GM19452 (cell line): ENCODE measurements around the gene CNIH1.
A peak's percentile ranks its signal among the peaks of the same experiment; 100 is the strongest.
"Not testable (repeated sequence)": the region's sequence is repeated elsewhere in the genome, so short reads cannot be mapped to it uniquely, and the experiment has no call there.

ENCODE experiments used
- ATAC-seq: cut with Tn5 transposase; IDR thresholded peaks from one replicate; pipeline ENCODE4 v1.9.1; 2021; ENCODE audit not compliant: unreplicated experiment

The CNIH1 gene

DNA sequence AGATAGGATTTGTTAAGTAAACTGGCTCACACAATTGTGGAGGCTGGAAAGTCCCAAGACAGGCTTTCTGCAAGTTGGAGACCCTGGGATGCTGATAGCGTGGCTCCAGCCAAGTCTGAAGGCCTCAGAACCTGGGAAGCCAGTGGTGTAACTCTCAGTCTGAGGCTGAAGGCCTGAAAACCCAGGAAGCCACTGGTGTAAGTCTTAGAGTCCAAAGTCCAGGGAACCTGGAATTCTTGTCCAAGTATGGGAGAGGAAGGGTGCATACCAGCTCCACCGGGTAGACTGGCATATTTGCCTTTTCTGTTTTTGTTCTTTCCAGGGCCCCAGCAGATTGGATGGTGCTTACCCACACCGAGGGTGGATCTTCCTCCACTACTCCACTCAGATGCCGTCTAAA lies 29.5 kb upstream of the CNIH1 start:
- ATAC-seq: no peak

GRCh38 chr14:54467280-54467679 lies 26.1 kb upstream of the CNIH1 start:
- ATAC-seq: no peak

DNA sequence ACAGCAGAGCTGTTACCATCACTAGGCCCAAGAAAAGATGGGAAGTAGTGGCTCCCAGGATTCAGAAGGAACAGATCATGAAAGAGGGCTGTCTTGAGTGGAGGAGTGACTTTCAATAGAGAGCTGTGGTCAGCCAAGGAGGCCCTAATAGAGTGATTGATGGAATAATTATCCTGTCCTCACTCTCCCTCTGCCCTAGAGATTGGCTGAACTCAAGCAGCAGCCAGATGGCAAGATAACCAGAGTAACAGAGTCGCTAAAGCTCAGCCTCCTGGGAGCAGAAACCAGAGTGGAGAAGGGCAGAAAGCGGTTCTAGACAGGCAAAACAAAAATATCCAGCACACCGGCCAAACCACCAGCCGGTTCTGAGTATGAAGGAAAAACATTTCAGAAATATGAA lies 24.5 kb upstream of the CNIH1 start:
- ATAC-seq: no peak

DNA sequence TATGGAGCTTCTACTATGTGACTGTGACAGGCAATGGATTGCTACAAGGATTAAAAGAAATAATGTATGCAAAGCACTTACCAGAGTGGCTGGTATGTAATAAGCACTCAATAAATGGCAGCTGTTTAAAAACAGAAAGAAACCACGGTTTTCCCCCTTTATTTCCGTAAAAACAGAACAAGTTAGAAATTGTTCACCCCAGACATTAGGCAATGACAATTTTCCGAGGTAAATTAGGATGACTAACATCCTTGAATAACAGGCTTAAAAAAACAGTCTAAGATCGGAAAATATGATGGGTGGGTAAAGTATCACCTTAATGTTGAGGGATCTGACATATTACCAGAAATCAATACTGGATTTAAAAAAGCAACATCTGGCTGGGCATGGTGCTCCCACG lies 20.9 kb upstream of the CNIH1 start:
- ATAC-seq: no peak

- ATAC-seq: no peak
These were observed 17.9 kb upstream of the CNIH1 start for GRCh38 chr14:54459106-54459505.

DNA sequence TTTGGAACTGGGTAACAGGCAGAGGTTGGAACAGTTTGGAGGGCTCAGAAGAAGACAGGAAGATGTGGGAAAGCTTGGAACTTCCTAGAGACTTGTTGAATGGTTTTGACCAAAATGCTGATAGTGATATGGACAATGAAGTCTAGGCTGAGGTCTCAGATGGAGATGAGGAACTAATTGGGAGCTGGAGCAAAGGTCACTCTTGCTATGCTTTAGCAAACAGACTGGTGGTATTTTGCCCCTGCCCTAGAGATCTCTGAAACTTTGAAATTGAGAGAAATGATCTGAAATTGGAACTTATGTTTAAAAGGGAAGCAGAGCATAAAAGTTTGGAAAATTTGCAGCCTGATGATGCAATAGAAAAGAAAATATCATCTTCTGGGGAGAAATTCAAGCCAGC lies 17.4 kb upstream of the CNIH1 start:
- not testable (repeated sequence) for ATAC-seq

- ATAC-seq: no peak
These were observed 16.4 kb upstream of the CNIH1 start for GRCh38 chr14:54457609-54457996.

DNA sequence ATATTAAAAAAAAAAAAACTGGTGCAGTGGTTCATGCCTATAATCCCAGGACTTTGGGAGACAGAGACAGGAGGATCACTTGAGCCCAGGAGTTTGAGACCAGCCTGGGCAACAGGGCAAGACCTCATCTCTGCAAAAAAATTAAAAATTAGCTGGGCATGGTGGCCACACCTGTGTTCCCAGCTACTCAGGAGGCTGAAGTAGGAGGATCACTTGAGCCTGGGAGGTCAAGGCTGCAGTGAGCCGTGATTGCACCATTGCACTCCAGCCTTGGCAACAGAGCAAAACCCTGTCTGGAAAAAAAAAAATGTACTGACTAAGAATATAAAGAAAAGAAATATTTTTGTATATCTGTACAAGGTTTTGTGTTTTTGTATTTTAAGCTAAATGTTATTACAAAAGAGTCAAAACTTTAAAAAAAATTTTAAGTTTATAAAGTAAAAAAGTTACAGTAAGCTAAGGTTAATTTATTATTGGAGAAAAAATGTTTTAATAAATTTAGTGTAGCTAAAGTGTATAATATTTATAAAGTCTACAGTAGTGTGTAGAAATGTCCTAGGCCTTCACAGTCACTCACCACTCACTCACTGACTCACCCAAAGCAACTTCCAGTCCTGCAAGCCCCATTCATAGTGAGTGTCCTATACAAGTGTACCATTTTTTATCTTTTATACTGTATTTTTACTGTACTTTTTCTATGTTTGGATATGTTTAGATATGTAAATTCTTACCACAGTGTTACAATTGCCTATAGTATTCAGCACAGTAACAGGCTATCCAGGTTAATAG lies 15.8 kb upstream of the CNIH1 start:
- not testable (repeated sequence) for ATAC-seq

DNA sequence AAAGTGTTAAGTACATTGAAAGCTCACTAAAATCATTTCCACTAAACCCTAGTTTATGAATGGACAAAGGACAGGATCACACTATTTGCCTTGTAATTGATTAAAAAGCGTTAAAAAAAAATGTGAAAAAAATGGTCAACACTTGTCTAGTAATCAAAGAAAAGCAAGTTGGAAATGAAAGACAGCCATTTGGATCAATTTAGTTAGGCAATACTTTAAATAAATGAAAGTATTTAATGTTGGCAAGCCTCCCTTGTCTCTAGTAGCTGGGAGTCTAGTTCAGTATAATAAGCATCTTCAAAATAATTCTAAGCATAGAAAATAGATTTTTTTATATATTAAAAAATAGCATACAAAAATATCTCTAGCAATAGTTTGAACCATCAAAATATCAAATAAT lies 14.2 kb upstream of the CNIH1 start:
- ATAC-seq: no peak

GRCh38 chr14:54453990-54454389 lies 12.8 kb upstream of the CNIH1 start:
- not testable (repeated sequence) for ATAC-seq

DNA sequence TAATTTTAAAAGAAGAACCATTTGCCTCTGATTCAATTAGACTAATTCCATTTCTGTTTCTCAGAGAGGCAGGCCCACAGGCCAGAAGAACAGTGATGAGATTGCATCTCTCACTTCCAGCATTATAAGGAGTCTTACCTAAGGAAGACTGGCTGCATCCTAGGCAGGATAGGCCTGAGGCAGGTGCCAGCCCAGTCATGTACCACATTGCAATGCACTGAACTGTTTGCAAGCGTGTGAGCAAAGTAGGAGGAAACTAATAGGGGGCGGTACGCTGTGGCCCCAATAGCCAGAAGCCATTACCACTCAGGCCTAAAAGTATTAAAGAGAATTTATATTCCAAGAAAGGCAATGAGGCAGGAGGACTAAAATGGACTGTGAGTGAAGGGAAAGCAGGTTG lies 12.1 kb upstream of the CNIH1 start:
- ATAC-seq: no peak

DNA sequence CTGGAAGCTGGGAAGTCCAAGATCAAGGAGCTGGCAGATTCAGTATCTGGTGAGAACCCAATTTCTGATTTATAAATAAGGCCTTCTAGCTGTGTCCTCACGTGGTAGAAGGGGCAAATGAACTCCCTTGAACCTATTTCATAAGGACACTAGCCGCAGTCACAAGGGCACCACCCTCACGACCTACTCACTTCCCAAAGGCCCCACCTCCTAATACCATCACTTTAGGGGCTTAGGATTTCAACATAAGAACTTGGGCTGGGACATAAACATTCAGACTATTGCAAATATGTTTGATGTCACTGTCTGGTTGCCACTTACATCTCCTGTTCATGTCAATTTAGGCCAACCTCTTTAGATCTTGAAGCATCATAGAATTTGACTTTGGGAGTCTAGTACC lies 10.8 kb upstream of the CNIH1 start:
- no peak for ATAC-seq

DNA sequence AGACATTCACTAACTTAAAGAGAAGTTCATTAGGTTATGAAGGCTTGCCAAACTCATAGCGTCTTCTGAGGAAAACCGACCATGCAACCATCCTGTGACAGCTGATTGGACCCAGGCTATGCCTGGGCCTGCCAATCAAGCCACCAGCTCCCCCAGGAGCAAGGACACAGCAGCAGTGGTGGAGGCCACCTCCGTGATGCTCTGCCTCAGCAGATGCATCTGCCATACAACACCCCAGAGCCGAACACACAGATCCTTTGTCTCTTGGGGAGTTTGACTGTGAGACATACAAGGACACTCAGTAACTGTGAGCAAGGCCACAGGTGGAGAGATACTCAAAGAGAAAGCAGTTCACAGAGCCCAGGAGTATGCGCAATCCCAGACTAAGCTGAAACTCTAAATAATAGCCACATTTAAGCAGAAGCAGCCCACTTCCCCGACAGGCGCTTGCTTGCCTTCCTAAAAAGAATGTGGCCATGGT lies 10.0 kb upstream of the CNIH1 start:
- ATAC-seq: no peak

- peak; percentile 78 for ATAC-seq
These were observed 9.4 kb upstream of the CNIH1 start for GRCh38 chr14:54450535-54450934.

DNA sequence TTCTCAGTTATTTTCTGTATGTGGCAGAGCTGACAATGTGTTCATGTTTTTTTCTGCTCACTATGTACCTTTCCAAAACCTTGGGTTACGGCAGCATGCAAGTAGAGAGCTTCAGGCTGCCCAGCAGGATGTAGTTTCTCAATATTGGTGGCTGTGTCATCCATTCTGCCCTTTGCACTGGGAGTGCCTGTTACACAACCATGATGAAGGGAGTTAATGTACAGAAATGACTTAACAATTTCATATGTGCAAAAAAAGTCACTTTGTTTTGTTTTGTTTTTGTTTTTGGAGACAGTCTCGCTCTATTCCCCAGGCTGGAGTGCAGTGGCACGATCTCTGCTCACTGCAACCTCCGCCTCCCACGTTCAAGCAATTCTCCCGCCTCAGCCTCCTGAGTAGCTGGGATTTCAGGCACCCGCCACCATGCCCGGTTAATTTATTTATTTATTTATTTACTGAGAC lies 6.1 kb upstream of the CNIH1 start:
- no peak for ATAC-seq

DNA sequence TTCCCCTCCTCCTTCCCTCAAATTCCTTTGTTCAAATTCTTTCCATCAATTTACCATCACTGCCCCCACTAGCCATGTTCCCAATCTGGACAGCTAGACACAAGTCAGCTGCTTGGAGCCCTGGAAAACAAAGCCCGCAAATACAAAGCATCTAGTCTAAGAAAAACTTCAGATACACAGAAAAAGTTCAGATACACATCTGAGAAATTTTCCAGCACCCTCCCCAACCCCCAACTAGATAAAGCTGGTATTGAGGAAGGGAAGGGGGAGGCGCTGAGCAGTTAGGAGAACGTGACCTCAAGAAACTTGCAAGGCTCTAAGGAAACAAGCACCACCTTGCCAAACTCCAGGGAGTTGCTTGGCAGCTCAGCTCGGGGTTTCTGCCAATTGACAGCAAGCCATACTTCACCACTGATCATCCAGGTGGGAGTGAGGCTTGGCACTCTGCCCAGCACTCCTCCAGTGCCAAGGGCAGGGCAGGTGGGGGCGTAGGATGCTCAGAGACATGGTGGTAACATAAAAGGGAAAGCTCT lies 5.1 kb upstream of the CNIH1 start:
- no peak for ATAC-seq

- ATAC-seq: no peak
These were observed 3.5 kb upstream of the CNIH1 start for GRCh38 chr14:54444681-54445080.

DNA sequence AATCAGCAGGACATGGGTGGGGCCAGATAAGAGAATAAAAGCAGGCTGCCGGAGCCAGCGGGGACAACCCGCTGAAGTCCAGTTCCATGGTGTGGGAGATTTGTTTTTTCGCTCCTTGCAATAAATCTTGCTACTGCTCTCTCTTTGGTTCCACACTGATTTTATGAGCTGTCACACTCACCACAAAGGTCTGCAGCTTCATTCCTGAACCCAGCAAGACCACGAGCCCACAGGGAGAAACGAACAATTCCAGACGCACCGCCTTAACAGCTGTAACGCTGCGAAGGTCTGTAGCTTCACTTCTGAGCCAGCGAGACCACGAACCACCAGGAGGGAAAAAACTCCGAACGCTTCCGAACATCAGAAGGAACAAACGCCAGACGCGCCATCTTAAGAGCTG lies 2.8 kb upstream of the CNIH1 start:
- no peak for ATAC-seq

- not testable (repeated sequence) for ATAC-seq
These were observed 1.8 kb upstream of the CNIH1 start for GRCh38 chr14:54442961-54443360.

DNA sequence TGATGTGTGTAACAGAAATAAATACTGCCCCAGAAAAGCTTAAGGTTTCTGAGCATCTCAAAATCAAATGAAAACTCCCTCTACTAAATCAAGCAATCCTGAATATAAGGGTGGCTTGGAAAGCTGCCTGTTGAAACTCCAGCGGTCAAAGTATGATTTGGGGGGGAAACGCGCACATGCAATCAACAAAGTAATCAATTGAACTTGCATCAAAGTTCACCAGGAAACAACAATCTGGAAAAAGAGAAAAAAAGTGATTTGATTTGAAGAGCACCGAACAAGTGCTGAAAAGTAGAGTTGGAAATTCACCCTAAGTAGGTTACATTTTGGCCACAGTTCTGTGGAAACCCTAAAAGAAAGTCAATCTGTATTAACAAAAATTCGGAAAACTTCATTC lies 700 bp downstream of the CNIH1 start:
- ATAC-seq: no peak

DNA sequence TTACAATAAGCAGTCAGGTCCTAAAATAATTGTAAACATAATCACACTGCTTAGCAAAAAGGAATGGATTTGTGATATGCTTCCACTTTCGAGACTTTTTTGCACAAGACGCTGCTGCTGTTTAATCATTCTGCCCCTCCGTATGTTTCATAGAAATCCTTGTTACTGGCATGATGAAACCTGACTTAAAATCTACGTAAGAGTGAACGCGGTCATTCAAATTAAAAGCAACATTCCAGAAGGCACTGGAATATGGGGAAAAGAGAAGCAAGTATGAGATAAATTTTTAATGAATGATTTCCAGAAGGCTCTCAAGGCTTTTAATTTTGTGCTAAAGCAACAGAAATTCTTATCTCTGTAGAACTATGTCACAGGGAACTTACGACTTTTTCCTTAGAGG lies 1.1 kb downstream of the CNIH1 start:
- ATAC-seq: no peak

GRCh38 chr14:54438703-54439102 lies 2.5 kb downstream of the CNIH1 start:
- no peak for ATAC-seq

GRCh38 chr14:54437954-54438353 lies 3.2 kb downstream of the CNIH1 start:
- not testable (repeated sequence) for ATAC-seq
